ENCODE results near the gene SST. TPM values are rescaled to one million over a fixed set of nuclear protein-coding genes. Genes with fewer than 3 reads are reported as not detected.

Gene SST
- total RNA-seq, 1 donor from 2014 or later: not detected

- DNase-seq (ENCODE audit: low read depth): no peak
Measured at GRCh38 chr3:187630404-187630803, 39.8 kb downstream of the SST start.

- DNase-seq (ENCODE audit: low read depth): no peak
Measured at GRCh38 chr3:187629711-187630110, 40.5 kb downstream of the SST start.

GRCh38 chr3:187628169-187628568, 42.0 kb downstream of the SST start:
- peak; percentile 57 for DNase-seq (ENCODE audit: low read depth)

- DNase-seq (ENCODE audit: low read depth): no peak
Measured at GRCh38 chr3:187626581-187626980, 43.6 kb downstream of the SST start.

- DNase-seq (ENCODE audit: low read depth): no peak
Measured at GRCh38 chr3:187624588-187624987, 45.6 kb downstream of the SST start.

GRCh38 chr3:187623285-187623814, 46.8 kb downstream of the SST start:
- DNase-seq (ENCODE audit: low read depth): no peak

GRCh38 chr3:187621881-187622280, 48.3 kb downstream of the SST start:
- no peak for DNase-seq (ENCODE audit: low read depth)

GRCh38 chr3:187619461-187619860, 50.7 kb downstream of the SST start:
- DNase-seq (ENCODE audit: low read depth): no peak

Other genes starting within 250 kb of the SST start
- not detected in 2 replicates for gene RTP2, start 32.2 kb upstream of the SST start, total RNA-seq
- gene BCL6, start 75.1 kb upstream of the SST start, total RNA-seq: 86.6 and 95.7 TPM in 2 replicates

Data from myocyte (in vitro differentiated cells).